HG02763 (cell line): ENCODE data around the gene F11R.
"Not testable (repeated sequence)": the region's sequence is repeated elsewhere in the genome, so short reads cannot be mapped to it uniquely, and the experiment has no call there.

Experiments used
- ATAC-seq: cut with Tn5 transposase; IDR thresholded peaks from one replicate; pipeline ENCODE4 v1.9.1; 2021; ENCODE audit warnings: mild to moderate bottlenecking, moderate library complexity; ENCODE audit not compliant: unreplicated experiment

The F11R gene

DNA sequence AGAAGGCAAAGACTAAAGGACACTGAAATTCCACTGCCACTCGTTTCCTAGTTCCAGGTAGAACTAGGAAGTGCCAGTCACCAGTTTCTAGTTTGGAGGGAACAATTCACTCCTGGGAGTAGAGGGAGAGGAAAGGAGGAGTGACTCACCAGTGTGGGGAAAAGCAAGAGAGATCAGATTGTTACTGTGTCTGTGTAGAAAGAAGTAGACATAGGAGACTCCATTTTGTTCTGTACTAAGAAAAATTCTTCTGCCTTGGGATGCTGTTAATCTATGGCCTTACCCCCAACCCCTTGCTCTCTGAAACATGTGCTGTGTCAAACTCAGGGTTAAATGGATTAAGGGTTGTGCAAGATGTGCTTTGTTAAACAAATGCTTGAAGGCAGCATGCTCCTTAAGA is 4.3 kb downstream of the F11R start:
- not testable (repeated sequence) for ATAC-seq

DNA sequence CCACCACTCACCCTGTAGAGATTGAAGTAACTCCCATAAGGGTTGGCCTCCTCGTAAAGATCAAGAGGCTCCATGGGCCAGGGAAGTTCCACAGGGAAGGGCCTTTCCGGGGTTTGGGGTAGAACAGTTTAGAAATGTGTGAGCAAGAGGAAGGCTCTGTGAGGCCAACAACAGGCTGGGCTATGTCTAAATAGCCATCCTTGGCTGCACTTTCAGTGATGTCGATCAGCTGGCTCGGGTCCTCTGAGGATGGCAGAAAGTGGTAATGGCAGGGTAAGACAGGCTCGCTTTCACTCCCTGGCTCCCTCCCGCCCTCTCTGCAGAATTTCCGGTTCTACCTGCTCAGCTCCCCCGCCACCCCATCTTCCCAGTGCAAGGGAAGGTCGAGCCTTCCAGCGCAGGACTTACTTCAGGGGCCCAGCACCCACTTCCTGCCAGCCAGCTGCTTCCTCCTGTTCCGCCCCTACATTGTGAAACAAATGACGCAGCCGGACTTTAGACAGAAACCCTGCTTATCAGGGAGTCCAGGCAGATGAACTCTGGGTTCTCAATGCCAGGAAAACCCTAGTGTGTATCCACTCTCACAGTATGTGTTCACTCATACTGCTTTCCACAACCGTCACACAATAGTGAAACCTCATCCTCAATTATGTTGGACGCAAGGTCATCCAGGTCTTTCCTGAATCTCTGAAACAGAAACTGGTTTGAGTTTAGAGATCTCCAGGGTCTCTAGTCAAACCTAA is 7.3 kb downstream of the F11R start:
- ATAC-seq, result peak; percentile 87

DNA sequence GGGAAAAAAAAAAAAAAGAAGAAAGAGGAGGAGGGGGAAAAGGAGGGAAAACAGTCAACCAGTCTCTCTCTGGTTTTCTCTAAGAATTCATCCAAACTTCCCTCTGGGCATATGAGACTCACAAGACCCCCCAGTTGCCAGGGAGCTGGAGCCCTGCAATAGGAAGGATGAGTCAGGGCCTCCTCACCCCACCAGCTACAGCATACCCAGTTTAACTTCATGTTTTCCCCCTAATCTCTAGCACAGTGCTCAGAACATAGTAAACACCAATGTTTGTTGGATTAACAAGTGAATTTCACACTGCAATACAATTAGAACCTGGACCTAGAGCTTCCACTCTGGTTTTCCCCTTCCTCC is 7.8 kb downstream of the F11R start:
- peak; percentile 17 for ATAC-seq

DNA sequence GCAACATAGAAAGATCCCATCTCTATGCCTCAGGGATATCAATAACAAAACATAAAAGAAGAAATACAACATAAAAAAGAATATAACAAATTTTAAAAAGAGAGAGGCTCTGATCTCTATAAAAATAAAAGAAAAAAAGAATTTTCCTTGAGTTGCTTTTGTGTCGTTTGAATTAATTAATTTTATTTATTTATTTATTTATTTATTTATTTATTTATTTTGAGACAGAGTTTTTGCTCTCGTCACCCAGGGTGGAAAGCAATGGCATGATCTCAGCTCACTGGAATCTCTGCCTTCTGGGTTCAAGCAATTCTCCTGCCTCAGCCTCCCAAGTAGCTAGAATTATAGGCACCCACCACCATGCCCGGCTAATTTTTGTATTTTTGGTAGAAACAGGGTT is 8.5 kb downstream of the F11R start:
- ATAC-seq, result no peak

DNA sequence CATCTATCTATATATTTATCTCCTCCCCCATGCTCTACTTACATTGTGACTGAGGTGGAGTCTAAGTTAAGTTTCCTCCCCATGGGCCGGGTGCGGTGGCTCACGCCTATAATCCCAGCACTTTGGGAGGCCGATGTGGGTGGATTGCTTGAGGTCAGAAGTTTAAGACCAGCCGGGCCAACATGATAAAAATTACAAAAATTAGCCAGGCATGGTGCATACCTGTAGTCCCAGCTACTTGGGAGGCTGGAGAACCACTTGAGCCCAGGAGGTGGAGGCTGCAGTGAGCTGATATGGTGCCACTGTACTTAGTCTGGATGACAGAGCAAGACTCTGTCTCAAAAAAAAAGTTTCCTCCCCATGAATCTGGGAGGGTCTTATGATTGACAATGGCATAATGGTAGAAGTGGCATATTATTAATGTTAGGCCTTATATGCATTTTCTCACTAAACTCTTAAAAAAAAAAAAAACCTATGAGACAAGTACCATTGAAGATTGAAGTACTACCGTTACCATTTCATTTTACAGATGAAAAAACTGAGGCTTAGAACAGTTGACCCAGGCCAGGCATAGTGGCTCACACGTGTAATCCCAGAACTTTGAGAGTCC is 11.2 kb downstream of the F11R start:
- ATAC-seq, result no peak

DNA sequence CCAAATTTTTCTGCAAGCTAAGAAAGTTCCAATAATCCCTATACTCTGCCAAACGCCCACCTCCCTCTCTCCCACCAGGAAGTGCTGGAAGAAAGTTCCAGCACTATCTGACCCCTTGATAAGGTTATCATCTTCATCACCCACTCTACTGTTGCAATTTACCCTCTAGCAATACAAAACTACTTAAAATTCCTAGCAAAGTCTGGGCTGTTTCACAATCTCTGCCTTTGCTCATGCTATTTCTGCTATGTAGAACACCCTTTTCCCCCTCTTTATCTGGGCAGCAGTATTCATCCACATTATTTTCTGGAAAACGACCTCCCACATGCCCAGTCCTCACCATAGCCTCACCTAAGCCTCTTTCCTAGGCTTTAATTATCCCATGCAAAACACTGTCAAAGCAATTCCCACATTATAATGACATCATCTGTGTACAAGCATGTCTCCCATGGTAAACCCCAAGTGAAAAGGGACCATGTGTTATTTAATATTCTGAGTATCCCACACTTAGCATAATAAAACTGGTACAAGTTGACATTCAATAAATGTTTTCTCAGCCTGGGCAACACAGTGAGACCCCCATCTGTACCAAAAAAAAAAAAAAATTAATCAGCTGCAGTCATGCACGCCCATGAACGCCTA is 12.0 kb downstream of the F11R start:
- no peak for ATAC-seq

DNA sequence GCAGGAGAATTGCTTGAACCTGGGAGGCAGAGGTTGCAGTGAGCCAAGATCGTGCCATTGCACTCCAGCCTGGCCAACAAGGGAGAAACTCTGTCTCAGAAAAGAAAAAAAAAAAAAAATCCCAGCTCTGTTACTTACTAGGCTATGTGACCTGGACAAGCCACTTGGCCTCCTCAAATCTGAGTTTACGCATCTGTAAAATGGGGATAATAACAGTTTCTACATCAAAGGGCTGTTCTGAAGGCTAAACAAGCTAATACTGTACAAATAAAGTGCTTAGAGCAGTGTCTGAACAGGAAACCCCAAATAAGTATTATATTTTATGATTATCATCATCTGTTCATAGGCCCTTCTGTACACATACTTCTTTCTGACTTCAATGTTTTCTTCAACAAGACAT is 13.6 kb downstream of the F11R start:
- no peak for ATAC-seq

DNA sequence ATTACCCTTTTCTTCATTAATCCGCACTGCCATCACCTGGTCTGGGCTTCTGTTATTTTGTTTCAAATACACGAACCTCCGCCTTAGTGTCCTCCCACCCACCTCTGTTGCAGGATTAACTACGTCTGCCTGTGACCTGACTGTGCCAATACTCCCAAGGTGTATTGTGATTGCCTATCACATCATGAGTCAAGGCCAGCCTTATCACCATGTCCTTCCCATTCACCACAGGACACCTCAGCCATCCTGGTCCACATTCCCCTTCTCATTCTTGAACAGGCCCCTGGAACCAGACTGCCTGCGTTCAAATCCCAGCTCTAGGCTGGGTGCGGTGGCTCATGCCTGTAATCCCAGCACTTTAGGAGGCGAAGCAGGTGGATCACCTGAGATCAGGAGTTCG is 14.4 kb downstream of the F11R start:
- no peak for ATAC-seq

DNA sequence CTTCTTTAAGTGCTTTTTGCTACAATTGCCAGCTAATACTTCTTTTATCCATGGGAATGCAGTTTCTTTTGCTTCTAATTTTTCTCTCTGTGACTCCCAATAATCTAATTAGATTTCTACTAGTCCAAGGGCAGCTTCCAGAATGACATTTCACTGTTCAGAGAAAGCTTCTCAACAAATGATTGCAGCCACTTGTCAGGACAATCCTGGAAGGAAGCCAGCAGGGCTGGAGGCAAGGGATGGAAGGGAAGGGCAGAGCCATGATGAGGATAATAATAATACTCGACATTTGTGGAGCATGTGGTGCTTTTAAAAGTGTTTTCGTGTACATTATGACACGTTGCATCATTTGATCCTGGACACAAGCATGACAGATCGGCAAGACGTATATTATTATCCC is 19.4 kb downstream of the F11R start:
- no peak for ATAC-seq

DNA sequence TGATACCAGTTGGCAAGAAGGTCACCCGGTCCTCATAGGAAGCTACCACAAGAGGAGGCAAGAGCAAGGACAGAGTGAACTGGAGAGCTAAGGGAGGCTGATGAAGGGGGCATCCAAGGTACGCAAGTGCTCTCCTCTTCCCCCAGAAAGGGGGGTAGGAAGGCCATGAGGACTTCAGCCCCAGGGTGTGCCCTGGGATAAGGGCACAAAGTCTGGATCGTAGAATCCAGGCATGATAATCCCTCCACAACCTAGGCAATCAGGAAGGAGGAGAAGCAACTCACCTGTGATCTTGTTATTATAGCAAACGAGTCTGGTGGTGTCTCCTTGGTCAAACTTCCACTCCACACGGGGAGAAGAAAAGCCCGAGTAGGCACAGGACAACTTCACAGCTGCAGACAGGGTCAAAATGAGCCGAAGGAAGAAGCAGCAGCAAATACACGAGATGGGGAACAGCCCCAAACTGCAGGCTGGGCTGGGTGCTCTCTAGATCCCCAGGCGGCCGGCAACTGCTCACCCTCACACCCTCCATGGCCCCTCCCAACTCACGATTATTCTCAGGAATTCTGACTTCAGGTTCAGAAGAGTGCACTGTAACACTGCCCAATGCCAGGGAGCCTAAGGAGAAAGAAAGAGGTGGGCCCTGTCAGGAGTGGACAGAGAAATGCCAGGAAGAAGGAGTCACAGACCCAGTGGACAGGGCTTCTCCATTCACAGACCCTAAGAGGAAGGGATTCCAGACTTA is 20.0 kb downstream of the F11R start:
- ATAC-seq, result no peak

DNA sequence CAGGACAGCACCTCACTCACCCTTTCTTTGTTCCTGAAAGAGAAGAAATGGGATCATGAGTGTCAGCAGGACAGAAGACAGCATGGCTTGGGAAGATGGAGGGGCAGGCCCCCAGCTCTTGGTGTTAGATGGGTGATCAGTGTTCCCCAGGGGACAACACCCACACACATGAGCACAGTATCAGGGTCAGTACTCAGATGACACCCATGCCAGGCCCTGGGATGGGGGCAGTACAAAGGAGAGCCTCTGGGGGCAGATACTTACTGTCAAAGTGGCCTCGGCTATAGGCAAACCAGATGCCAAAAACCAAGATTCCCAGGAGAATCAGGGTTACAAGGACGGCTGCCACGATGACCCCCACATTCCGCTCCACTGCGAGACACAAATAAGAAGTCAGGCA is 21.6 kb downstream of the F11R start:
- ATAC-seq, result no peak

DNA sequence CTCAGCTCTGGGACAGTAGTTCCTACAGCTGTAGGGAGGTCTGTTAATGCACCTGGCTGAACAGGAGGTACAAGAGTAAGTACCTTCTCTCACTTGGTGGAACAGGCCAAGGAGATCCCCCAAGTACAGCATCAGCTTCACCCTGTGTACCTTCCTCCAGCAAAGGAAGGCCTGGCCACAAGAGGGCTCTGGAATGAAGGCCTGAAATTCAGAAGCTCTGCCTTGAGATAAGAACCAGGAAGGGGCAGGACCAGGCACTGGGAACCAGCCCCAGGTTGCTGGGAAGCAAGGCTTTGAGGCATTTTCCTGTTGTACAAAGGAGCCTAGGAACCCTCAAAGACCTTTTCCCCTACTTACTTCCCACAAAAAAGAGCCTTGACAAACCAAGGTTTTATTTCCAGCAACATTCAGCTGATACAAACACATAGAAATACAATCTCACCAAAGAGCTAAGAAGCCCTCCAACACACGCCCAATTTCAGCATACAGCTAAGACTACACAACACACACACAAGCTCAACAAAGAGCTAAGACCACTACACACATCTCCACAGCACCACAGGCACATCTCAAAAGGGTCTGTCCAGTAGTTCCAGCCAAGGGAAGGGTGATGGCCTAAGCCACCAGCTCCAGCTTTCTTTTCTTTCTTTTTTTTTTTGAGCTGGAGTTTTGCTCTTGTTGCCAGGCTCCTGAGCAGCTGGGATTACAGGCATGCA is 23.5 kb downstream of the F11R start:
- peak; percentile 44 for ATAC-seq

DNA sequence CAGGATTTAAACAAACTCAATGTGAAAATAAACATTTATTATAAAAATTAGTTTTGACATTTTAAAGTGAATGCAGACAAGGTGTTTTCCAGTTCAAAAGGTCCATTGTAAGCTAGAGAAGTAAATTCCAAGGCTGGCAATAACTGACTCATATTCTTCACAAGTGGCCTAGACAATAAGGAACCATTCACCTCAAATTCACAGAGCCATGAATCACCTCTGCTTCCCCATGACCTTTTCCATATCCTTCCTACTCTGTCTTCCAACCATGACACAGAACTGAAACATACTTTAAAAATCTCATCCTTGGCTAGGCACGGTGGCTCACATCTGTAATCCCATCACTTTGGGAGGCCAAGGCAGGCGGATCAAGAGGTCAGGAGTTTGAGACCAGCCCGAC is 24.8 kb downstream of the F11R start:
- ATAC-seq, result no peak

DNA sequence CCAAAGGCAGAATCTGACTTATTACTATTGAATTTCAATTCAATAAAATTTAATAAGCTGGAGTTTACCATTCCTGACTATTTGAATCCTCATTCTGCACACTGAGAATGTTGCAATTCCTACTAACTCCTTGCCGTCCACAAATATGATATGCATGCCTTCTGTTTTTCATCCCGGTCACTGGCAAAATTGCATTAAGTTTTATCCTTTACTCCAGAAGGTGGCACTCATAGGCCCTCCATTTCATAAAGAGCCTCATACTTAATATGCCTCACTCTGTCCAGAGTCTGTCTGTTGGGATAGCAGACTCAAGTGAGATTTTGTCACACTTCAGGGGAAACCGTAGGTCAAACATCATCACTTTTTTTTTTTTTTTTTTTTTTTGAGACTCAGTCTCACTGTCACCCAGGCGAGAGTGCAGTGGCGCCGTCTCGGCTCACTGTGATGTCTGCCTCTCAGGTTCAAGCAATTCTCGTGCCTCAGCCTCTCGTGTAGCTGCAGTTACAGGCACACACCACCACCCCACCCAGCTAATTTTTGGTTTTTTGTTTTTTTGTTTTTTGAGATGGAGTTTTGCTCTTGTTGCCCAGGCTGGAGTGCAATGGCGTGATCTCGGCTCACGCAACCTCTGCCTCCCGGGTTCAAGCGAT is 27.3 kb downstream of the F11R start:
- no peak for ATAC-seq

DNA sequence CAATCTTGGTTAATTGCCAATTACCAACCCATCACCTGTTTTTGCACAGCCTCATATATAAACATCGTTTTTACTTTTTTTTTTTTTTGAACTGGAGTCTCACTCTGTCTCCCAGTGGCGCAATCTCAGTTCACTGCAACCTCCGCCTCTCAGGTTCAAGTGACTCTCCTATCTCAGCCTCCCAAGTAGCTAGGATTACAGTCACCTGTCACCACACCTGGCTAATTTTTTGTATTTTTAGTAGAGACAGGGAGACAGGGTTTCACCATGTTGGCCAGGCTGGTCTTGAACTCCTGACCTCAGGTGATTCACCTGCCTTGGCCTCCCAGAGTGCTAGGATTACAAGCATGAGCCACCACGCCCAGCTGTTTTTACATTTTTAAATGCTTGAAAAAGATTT is 28.9 kb downstream of the F11R start:
- ATAC-seq, result not testable (repeated sequence)

DNA sequence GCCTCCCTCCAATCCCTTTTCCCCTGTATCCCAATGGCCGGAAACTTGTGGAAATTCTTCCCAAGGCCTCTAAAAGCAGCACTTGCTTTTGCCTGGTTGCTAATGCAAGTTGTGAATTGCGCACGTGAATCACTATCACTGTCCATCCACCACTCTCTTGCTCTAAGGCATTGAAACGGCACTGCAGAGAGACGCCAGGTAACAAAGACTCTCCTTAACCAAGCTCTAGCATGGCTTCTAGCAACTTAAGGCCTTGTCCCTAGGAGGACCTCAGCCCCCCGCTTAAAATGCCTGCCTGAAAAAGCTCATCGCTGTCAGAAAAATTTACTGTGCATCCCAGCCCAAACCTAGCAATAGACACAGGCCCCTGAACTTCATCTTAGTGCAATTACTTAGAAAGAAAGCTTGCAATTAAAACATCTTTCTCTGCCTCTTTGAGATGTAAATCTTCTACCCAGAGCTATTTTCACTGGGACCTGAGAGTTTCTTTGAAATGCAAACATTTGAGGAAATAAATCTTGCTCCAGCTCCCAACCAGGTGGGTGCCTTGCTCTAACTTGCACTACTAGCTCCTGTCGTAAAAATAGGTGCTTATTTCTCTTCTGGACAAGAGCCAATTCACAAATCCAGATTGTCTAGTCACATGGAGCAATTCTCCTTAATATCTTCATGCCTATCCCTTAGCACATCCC is 33.4 kb downstream of the F11R start:
- no peak for ATAC-seq

DNA sequence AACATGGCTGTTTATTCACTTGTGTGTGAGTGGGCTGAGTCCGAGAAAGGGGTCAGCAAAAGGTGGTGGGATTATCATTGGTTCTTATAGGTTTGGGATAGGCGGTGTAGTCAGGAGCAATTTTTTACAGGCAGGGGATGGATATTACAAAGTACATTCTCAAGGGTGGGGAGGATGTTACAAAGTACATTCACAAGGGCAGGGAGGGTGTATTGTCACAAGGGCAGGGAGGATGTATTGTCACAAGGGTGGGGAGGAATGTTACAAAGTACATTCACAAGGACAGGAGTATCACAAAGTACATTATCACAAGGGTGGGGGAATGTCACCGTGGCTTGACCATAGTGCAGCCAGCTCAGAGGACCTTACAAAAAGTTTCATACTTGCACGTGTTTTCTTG is 35.2 kb downstream of the F11R start:
- ATAC-seq, result no peak

DNA sequence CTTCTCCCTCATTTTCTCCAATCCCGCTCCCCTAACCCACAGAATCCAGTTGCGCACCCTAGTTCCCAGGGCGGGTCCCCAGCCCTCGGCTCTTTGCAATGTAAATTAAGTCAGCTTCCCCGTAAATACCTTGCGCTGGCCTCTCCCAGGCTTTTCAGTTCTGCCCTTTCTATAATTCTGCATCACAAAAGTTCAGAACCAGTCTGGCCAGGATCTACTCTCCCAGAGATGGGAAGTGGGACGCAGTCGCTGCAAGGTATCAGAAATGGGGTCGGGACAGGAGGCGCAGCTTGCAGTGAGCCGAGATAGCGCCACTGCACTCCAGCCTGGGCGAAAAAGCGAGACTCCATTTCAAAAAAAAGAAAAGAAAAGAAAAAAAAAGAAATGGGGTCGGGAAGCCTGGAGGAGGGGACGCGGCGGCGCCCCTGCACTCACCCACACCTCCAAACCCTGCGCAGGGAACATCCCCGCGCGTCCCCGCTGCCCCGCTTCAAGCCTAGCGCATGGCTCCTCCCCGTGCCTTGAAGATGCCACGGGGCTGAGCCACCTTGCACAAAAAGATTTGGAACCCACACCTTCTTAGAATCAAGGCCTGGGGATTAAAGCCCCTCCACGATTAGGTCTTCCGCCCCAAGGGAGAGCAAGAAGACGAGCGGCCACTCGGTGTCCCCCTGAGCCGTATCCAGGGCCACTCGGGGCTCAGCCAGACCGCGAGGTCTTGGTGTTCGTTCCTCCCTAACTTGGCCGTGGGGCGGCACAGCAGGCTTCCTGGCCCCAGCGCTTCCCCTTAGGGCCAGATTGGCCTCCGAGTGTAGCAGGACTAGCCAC is 39.2 kb downstream of the F11R start:
- no peak for ATAC-seq

DNA sequence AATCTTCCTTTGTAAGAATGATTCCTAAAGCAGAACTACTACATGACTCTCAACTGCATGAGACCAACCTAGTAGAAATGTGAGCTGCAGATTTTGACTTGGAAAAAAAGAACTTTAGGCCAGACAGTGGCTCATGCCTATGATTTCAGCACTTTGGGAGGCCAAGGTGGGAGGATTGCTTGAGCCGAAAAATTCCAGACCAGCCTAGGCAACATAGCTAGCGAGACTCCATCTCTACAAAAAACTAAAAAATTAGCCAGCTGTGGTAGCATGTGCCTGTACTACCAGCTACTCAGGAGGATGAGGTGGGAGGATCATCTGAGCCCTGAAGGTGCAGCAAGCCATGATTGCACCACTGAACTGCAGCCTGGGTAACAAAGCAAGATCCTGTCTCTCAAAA is 41.7 kb downstream of the F11R start:
- no peak for ATAC-seq
